IPS DF 6.9 (cell line): ENCODE results near the gene TPGS1.

Experiments used
- DNase-seq: peaks from one replicate; pipeline ENCODE4 v3.0.0-alpha.2; 2013; ENCODE audit warnings: low read depth, low spot score
- H3K27ac ChIP-seq: one replicate; pipeline ENCODE4 v1.5.1; 2013; ENCODE audit warnings: low read length, control low read depth
- H3K27me3 ChIP-seq: 2 replicates; pipeline ENCODE4 v1.6.1; 2013; ENCODE audit warnings: mild to moderate bottlenecking, low read length; ENCODE audit not compliant: control insufficient read depth, insufficient read depth
- H3K36me3 ChIP-seq: 2 replicates; pipeline ENCODE4 v1.6.1; 2013; ENCODE audit warnings: low read length; ENCODE audit not compliant: control insufficient read depth, insufficient read depth
- H3K4me1 ChIP-seq: 2 replicates; pipeline ENCODE4 v1.6.1; 2013; ENCODE audit warnings: low read length; ENCODE audit not compliant: control insufficient read depth, insufficient read depth
- H3K4me3 ChIP-seq: 2 replicates; pipeline ENCODE4 v1.5.1; 2013; ENCODE audit warnings: mild to moderate bottlenecking, low read length
- H3K9me3 ChIP-seq: 2 replicates; pipeline ENCODE4 v1.6.1; 2013; ENCODE audit warnings: low read length, inconsistent platforms; ENCODE audit not compliant: control insufficient read depth, insufficient read depth
- WGBS: extraction: QIAGEN DNeasy Blood & Tissue Kit; methylation state at CpG from one replicate; pipeline ENCODE4 v1.1.7; 2013; ENCODE audit warnings: mixed read lengths, missing lambda C conversion rate; ENCODE audit not compliant: insufficient read length, insufficient coverage; 5-methylcytosine and 5-hydroxymethylcytosine counted together

TPGS1 gene

GRCh38 chr19:489418-490196 is 17.7 kb upstream of the TPGS1 start:
- Histone ChIP-seq H3K27me3 (no peaks in the 10 kb centered on the region), H3K4me3 (peak overlapping the region; percentile 91), H3K9me3 (no peaks in the 10 kb centered on the region), H3K27ac (no peak overlapping the region), H3K4me1 (peaks cover 10% of the 10 kb centered on the region), H3K36me3 (no peaks in the 10 kb centered on the region)
- no CpG with 5 or more reads among the region's 61 CpGs for WGBS
- DNase-seq = no peak

- H3K4me3 ChIP-seq = no peak overlapping the region
- no CpG with 5 or more reads among the region's 32 CpGs for WGBS
Measured at GRCh38 chr19:491146-491741, 16.1 kb upstream of the TPGS1 start.

GRCh38 chr19:492091-492531 is 15.2 kb upstream of the TPGS1 start:
- DNase-seq = no peak

More at GRCh38 chr19:491146-491741, 16.1 kb upstream of the TPGS1 start:
- no peak overlapping the region for H3K27ac ChIP-seq
- DNase-seq = no peak
- no peaks in the 10 kb centered on the region for H3K9me3 ChIP-seq
- H3K36me3 ChIP-seq = no peaks in the 10 kb centered on the region
- H3K27me3 ChIP-seq = no peaks in the 10 kb centered on the region
- H3K4me1 ChIP-seq = peaks cover 6% of the 10 kb centered on the region

GRCh38 chr19:493391-494170 is 13.7 kb upstream of the TPGS1 start:
- WGBS = no CpG with 5 or more reads among the region's 23 CpGs
- H3K4me1 ChIP-seq = peaks cover 6% of the 10 kb centered on the region
- no peak overlapping the region for H3K4me3 ChIP-seq
- H3K36me3 ChIP-seq = no peaks in the 10 kb centered on the region
- no peak for DNase-seq
- peaks cover 5% of the 10 kb centered on the region; the same call in 1 of the 2 replicates for H3K27me3 ChIP-seq
- no peak overlapping the region for H3K27ac ChIP-seq
- H3K9me3 ChIP-seq = no peaks in the 10 kb centered on the region

More at GRCh38 chr19:492091-492531, 15.2 kb upstream of the TPGS1 start:
- WGBS = no CpG with 5 or more reads among the region's 19 CpGs
- H3K9me3 ChIP-seq = no peaks in the 10 kb centered on the region
- H3K36me3 ChIP-seq = no peaks in the 10 kb centered on the region
- H3K27ac ChIP-seq = no peak overlapping the region
- H3K4me3 ChIP-seq = no peak overlapping the region
- no peaks in the 10 kb centered on the region for H3K27me3 ChIP-seq
- peaks cover 6% of the 10 kb centered on the region for H3K4me1 ChIP-seq

GRCh38 chr19:494171-495080 is 12.9 kb upstream of the TPGS1 start:
- WGBS = no CpG with 5 or more reads among the region's 22 CpGs
- H3K4me3 ChIP-seq = no peak overlapping the region
- H3K9me3 ChIP-seq = no peaks in the 10 kb centered on the region
- H3K4me1 ChIP-seq = peaks cover 6% of the 10 kb centered on the region
- peaks cover 10% of the 10 kb centered on the region; the same call in 1 of the 2 replicates for H3K27me3 ChIP-seq
- no peaks in the 10 kb centered on the region for H3K36me3 ChIP-seq
- no peak for DNase-seq
- no peak overlapping the region for H3K27ac ChIP-seq

GRCh38 chr19:495081-495401 is 12.3 kb upstream of the TPGS1 start:
- H3K4me3 ChIP-seq = no peak overlapping the region
- H3K9me3 ChIP-seq = no peaks in the 10 kb centered on the region
- H3K36me3 ChIP-seq = no peaks in the 10 kb centered on the region
- no CpG with 5 or more reads among the region's 10 CpGs for WGBS
- no peak overlapping the region for H3K27ac ChIP-seq
- H3K27me3 ChIP-seq = peaks cover 11% of the 10 kb centered on the region; the same call in 1 of the 2 replicates
- DNase-seq = no peak
- peaks cover 6% of the 10 kb centered on the region for H3K4me1 ChIP-seq

GRCh38 chr19:495402-496111 is 11.7 kb upstream of the TPGS1 start:
- no peak for DNase-seq
- peaks cover 6% of the 10 kb centered on the region for H3K4me1 ChIP-seq
- no peaks in the 10 kb centered on the region for H3K36me3 ChIP-seq
- no peak overlapping the region for H3K4me3 ChIP-seq
- no peak overlapping the region for H3K27ac ChIP-seq
- no CpG with 5 or more reads among the region's 32 CpGs for WGBS
- peaks cover 11% of the 10 kb centered on the region; the same call in 1 of the 2 replicates for H3K27me3 ChIP-seq
- H3K9me3 ChIP-seq = no peaks in the 10 kb centered on the region

- no CpG with 5 or more reads among the region's 33 CpGs for WGBS
- peaks cover 11% of the 10 kb centered on the region; the same call in 1 of the 2 replicates for H3K27me3 ChIP-seq
- no peak for DNase-seq
- no peaks in the 10 kb centered on the region for H3K36me3 ChIP-seq
- H3K27ac ChIP-seq = no peak within 1 kb of the TSS
- H3K9me3 ChIP-seq = no peaks in the 10 kb centered on the region
- peaks cover 6% of the 10 kb centered on the region for H3K4me1 ChIP-seq
- peak within 1 kb of the TSS; percentile 54; the same call in 1 of the 2 replicates for H3K4me3 ChIP-seq
Measured at GRCh38 chr19:496112-496665, 11.1 kb upstream of the TPGS1 start, which contains the start of gene MADCAM1. Gene MADCAM1 (plus strand): TSS chr19:496486. CDS start chr19:496500, 14 bp downstream.

GRCh38 chr19:496986-497385 is 10.3 kb upstream of the TPGS1 start:
- Histone ChIP-seq H3K27me3 (peaks cover 11% of the 10 kb centered on the region; the same call in 1 of the 2 replicates), H3K9me3 (no peaks in the 10 kb centered on the region), H3K4me1 (peaks cover 4% of the 10 kb centered on the region; the same call in 1 of the 2 replicates), H3K4me3 (peak overlapping the region; percentile 54; the same call in 1 of the 2 replicates), H3K36me3 (no peaks in the 10 kb centered on the region), H3K27ac (no peak overlapping the region)
- WGBS = no CpG with 5 or more reads among the region's 18 CpGs
- no peak for DNase-seq
